Mesothelial cell of epicardium (in vitro differentiated cells): ENCODE measurements around the gene NFKB1. TPM values are rescaled to one million over a fixed set of nuclear protein-coding genes. Genes with fewer than 3 reads are reported as not detected.

Experiments
- DNase-seq, 2 experiments: peaks; one replicate each; pipeline ENCODE4 v3.0.0; 2021; ENCODE audit warnings: low spot score in 2 of 2; ENCODE audit not compliant: unreplicated experiment in 2 of 2
- H3K27ac Mint-ChIP-seq: 2 replicates; pipeline ENCODE4 v1.8.0; 2021; ENCODE audit warnings: mixed read lengths
- H3K27me3 Mint-ChIP-seq: 2 replicates; pipeline ENCODE4 v1.8.0; 2021; ENCODE audit warnings: low read depth, mixed read lengths
- H3K36me3 Mint-ChIP-seq: 2 replicates; pipeline ENCODE4 v1.8.0; 2021; ENCODE audit warnings: mixed read lengths
- H3K4me1 Mint-ChIP-seq: 2 replicates; pipeline ENCODE4 v1.8.0; 2021; ENCODE audit warnings: mixed read lengths
- H3K4me3 Mint-ChIP-seq: 2 replicates; pipeline ENCODE4 v1.8.0; 2021; ENCODE audit warnings: mild to moderate bottlenecking, moderate library complexity, mixed read lengths
- H3K9me3 Mint-ChIP-seq: 2 replicates; pipeline ENCODE4 v1.8.0; 2021; ENCODE audit warnings: mixed read lengths
- total RNA-seq: library from RNA; stranded (reverse); gene quantifications from 3 replicates; pipeline ENCODE4 v1.2.1, GENCODE V29; 2021
- TF ChIP-seq, protein P1 (sequence below): fragments of 200-600 bp; sonication (generic); IDR thresholded peaks from one replicate; pipeline ENCODE4 v1.5.0; 2021; ENCODE audit warnings: antibody characterized with exemption; ENCODE audit not compliant: unreplicated experiment

Gene NFKB1
- total RNA-seq, 1 donor from 2014 or later = 30.9 TPM

DNA sequence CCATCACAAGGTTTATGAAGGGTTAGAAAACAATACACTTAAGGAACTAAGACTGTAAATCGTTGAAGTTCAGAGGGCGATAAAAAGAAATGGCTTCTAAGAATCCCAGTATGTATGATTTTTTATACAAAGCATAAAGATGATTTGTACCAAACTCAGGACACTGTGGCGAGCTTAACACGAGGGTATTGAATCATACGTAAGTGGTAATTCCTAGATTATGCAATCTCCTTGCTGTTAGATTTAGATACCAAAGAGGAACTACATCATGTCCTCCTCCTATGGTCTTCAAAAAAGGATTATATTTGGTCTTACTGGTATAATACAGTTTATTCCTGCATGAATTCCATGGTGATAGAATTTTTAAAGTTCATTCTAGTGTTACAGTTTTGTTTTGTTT lies 23.9 kb downstream of the NFKB1 start:
- TF ChIP-seq, protein P1, sequence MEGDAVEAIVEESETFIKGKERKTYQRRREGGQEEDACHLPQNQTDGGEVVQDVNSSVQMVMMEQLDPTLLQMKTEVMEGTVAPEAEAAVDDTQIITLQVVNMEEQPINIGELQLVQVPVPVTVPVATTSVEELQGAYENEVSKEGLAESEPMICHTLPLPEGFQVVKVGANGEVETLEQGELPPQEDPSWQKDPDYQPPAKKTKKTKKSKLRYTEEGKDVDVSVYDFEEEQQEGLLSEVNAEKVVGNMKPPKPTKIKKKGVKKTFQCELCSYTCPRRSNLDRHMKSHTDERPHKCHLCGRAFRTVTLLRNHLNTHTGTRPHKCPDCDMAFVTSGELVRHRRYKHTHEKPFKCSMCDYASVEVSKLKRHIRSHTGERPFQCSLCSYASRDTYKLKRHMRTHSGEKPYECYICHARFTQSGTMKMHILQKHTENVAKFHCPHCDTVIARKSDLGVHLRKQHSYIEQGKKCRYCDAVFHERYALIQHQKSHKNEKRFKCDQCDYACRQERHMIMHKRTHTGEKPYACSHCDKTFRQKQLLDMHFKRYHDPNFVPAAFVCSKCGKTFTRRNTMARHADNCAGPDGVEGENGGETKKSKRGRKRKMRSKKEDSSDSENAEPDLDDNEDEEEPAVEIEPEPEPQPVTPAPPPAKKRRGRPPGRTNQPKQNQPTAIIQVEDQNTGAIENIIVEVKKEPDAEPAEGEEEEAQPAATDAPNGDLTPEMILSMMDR = no peak
- Mint-ChIP-seq H3K9me3 (no peaks in the 10 kb centered on the region), H3K4me3 (no peak overlapping the region), H3K36me3 (peaks cover 4% of the 10 kb centered on the region), H3K27ac (no peak overlapping the region), H3K27me3 (no peaks in the 10 kb centered on the region), H3K4me1 (peaks cover 21% of the 10 kb centered on the region)
- no peak for DNase-seq

GRCh38 chr4:102525504-102525903 lies 24.3 kb downstream of the NFKB1 start:
- Mint-ChIP-seq H3K9me3 (no peaks in the 10 kb centered on the region), H3K27ac (no peak overlapping the region), H3K27me3 (no peaks in the 10 kb centered on the region), H3K4me3 (no peak overlapping the region), H3K36me3 (peaks cover 5% of the 10 kb centered on the region), H3K4me1 (peaks cover 24% of the 10 kb centered on the region)
- TF ChIP-seq, protein P1 = no peak
- no peak for DNase-seq

DNA sequence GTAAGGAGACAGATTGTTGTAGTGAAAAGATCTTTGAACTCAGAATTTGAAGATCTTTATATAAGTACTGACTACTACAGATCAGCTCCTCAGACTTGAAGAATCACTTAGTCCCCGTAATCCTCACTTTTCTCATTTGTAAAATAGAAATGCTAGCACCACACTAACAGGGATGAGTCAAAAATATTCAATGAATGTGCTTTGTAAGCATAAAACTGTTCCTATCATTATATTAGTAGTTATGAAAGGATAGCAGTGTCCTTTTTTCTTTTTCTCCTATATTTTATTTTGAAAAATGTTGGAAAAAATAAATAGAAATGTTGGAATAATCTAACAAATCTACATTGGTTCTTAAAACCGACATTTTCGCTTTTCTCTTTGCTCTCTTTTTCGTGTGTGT lies 25.4 kb downstream of the NFKB1 start:
- Mint-ChIP-seq H3K4me3 (no peak overlapping the region), H3K36me3 (peaks cover 10% of the 10 kb centered on the region), H3K4me1 (peaks cover 23% of the 10 kb centered on the region), H3K27me3 (no peaks in the 10 kb centered on the region), H3K27ac (no peak overlapping the region), H3K9me3 (no peaks in the 10 kb centered on the region)
- DNase-seq = no peak
- TF ChIP-seq, protein P1 = no peak

- Mint-ChIP-seq H3K27me3 (no peaks in the 10 kb centered on the region), H3K36me3 (peaks cover 10% of the 10 kb centered on the region), H3K4me3 (no peak overlapping the region), H3K27ac (no peak overlapping the region), H3K9me3 (no peaks in the 10 kb centered on the region), H3K4me1 (peaks cover 23% of the 10 kb centered on the region)
- DNase-seq = no peak
- TF ChIP-seq, protein P1 = no peak
These were observed 26.6 kb downstream of the NFKB1 start for GRCh38 chr4:102527695-102528283.

DNA sequence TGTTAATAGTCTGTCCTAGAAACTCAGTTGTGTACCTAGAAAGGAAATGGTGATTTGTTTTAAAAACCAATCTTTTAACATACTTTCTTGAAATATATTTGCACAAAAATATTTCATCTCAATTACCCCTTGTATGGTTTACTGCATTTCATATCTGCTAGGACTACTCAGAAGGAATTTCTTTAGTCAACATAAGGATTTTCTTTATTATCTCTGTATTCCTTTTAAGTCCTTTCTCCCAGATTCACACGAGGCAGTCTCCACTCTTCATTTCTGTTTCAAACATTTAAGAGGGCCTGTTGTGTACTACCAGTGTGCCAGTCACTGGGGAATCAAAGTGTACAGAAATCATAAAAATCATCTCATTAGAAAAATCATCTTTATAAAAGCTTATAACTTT lies 28.8 kb downstream of the NFKB1 start:
- Mint-ChIP-seq H3K4me1 (peaks cover 18% of the 10 kb centered on the region), H3K27me3 (no peaks in the 10 kb centered on the region)

More for the DNA sequence above, 28.8 kb downstream of the NFKB1 start:
- Mint-ChIP-seq H3K9me3 (no peaks in the 10 kb centered on the region), H3K36me3 (peaks cover 10% of the 10 kb centered on the region), H3K4me3 (no peak overlapping the region), H3K27ac (peak overlapping the region; percentile 61)
- no peak for DNase-seq
- TF ChIP-seq, protein P1 = no peak
